BE2C (cell line): ENCODE data around the gene DSCAM.

ENCODE experiments used
- DNase-seq: peaks from one replicate; pipeline ENCODE4 v3.0.0-alpha.2; 2020
- H3K27me3 ChIP-seq: fragments of 250-450 bp; sonication (Bioruptor Pico); 2 replicates; pipeline ENCODE4 v1.5.1; 2020; ENCODE audit warnings: mild to moderate bottlenecking
- H3K36me3 ChIP-seq: fragments of 250-450 bp; sonication (Bioruptor Pico); 2 replicates; pipeline ENCODE4 v1.5.1; 2020; ENCODE audit warnings: mild to moderate bottlenecking
- H3K4me1 ChIP-seq: fragments of 250-450 bp; sonication (Bioruptor Pico); 2 replicates; pipeline ENCODE4 v1.5.1; 2020
- H3K4me3 ChIP-seq: 2 replicates; pipeline ENCODE4 v1.5.1; 2011; ENCODE audit warnings: low read depth, low read length
- H3K9me3 ChIP-seq: fragments of 250-450 bp; sonication (Bioruptor Pico); 2 replicates; pipeline ENCODE4 v1.5.1; 2020
- CTCF ChIP-seq: IDR thresholded peaks from 2 replicates; pipeline ENCODE4 v1.5.1; 2012; ENCODE audit warnings: mild to moderate bottlenecking, low read depth, low read length

The DSCAM gene

GRCh38 chr21:40689217-40689616, 157.7 kb downstream of the DSCAM start:
- H3K9me3 ChIP-seq, result no peaks in the 10 kb centered on the region
- no peak for DNase-seq
- no peaks in the 10 kb centered on the region for H3K4me1 ChIP-seq
- no peak for TF ChIP-seq CTCF
- H3K27me3 ChIP-seq, result no peaks in the 10 kb centered on the region
- H3K4me3 ChIP-seq, result no peak overlapping the region
- H3K36me3 ChIP-seq, result no peaks in the 10 kb centered on the region

GRCh38 chr21:40688106-40688864, 158.7 kb downstream of the DSCAM start:
- no peaks in the 10 kb centered on the region for H3K4me1 ChIP-seq
- H3K27me3 ChIP-seq, result no peaks in the 10 kb centered on the region
- H3K9me3 ChIP-seq, result no peaks in the 10 kb centered on the region
- TF ChIP-seq CTCF, result no peak
- H3K36me3 ChIP-seq, result no peaks in the 10 kb centered on the region
- DNase-seq, result no peak
- H3K4me3 ChIP-seq, result no peak overlapping the region

DNA sequence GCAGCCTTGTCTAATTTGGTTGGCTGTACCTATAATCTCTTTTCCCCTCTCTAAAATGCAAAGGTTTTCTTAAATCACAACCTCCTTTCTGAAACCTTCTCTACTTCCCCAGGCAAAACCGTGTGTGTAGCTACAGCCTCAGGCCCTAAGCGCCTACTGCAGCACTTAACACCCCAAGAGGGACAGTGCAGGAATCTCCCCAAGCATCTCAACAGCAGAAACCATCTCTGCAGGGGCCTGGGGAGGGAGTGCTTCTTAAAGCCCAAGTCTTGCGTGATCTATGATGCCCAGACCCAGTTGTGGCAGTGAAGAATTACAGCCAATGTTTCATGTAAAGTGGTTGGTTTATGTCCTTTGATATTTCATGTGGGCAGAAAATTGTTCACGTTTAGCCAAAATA, 159.3 kb downstream of the DSCAM start:
- no peak for DNase-seq
- Histone ChIP-seq H3K27me3 (no peaks in the 10 kb centered on the region), H3K4me1 (no peaks in the 10 kb centered on the region), H3K4me3 (no peak overlapping the region), H3K36me3 (no peaks in the 10 kb centered on the region), H3K9me3 (no peaks in the 10 kb centered on the region)
- no peak for TF ChIP-seq CTCF

GRCh38 chr21:40686526-40686925, 160.4 kb downstream of the DSCAM start:
- no peaks in the 10 kb centered on the region for H3K4me1 ChIP-seq
- no peak for TF ChIP-seq CTCF
- H3K36me3 ChIP-seq, result no peaks in the 10 kb centered on the region
- H3K4me3 ChIP-seq, result no peak overlapping the region
- no peak for DNase-seq
- H3K27me3 ChIP-seq, result no peaks in the 10 kb centered on the region
- H3K9me3 ChIP-seq, result no peaks in the 10 kb centered on the region

- no peaks in the 10 kb centered on the region for H3K9me3 ChIP-seq
- H3K4me3 ChIP-seq, result no peak overlapping the region
- no peaks in the 10 kb centered on the region for H3K36me3 ChIP-seq
- no peak for TF ChIP-seq CTCF
- no peaks in the 10 kb centered on the region for H3K27me3 ChIP-seq
- no peak for DNase-seq
- H3K4me1 ChIP-seq, result no peaks in the 10 kb centered on the region
Observed at GRCh38 chr21:40685141-40685540, 161.8 kb downstream of the DSCAM start.

DNA sequence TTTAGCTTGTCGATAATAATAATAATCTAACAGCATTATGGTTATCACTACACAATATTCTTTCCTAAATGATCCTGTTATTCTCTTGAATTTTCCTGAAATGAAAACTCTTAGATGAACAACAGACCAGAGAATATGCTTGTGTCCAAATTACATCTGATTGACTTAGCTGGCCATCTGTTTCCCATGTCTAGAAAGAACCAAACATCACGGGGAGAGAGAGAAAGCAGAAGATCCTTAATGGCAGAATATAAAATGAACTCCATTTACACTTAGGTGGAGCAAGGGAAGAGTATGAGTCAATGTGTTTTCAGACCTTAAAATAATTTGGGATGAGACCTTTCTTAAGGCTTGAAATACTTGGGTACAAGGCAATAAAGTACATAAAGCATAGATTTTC, 162.2 kb downstream of the DSCAM start:
- no peak for DNase-seq
- H3K4me3 ChIP-seq, result no peak overlapping the region
- no peaks in the 10 kb centered on the region for H3K9me3 ChIP-seq
- H3K4me1 ChIP-seq, result no peaks in the 10 kb centered on the region
- TF ChIP-seq CTCF, result no peak
- H3K27me3 ChIP-seq, result no peaks in the 10 kb centered on the region
- no peaks in the 10 kb centered on the region for H3K36me3 ChIP-seq
